GM23248 (cell line): ENCODE data around the gene CARD14. TPM values are rescaled to one million over a fixed set of nuclear protein-coding genes. Genes with fewer than 3 reads are reported as not detected.

Experiments used
- DNase-seq: peaks from one replicate; pipeline ENCODE4 v3.0.0-alpha.2; 2015
- H2AFZ ChIP-seq: fragments of 200-600 bp; sonication (generic); 2 replicates; pipeline ENCODE4 v1.6.1; 2016; ENCODE audit warnings: antibody characterized with exemption
- H3F3A ChIP-seq: fragments of 200-600 bp; sonication (generic); 2 replicates; pipeline ENCODE4 v1.6.1; 2016; ENCODE audit warnings: mild to moderate bottlenecking, antibody characterized with exemption, mixed run types; ENCODE audit not compliant: insufficient read depth
- H3K27ac ChIP-seq: fragments of 200-600 bp; sonication (generic); 2 replicates; pipeline ENCODE4 v1.5.1; 2016; ENCODE audit warnings: mild to moderate bottlenecking
- H3K27me3 ChIP-seq: fragments of 200-600 bp; sonication (generic); replicated peaks from 2 replicates; pipeline ENCODE4 v1.6.1; 2016; ENCODE audit warnings: mild to moderate bottlenecking; ENCODE audit not compliant: insufficient read depth
- H3K36me3 ChIP-seq: fragments of 200-600 bp; sonication (generic); 2 replicates; pipeline ENCODE4 v1.6.1; 2016; ENCODE audit warnings: low read depth, mild to moderate bottlenecking
- H3K4me1 ChIP-seq: fragments of 200-600 bp; sonication (generic); 2 replicates; pipeline ENCODE4 v1.6.1; 2016; ENCODE audit warnings: mild to moderate bottlenecking; ENCODE audit not compliant: insufficient read depth
- H3K4me2 ChIP-seq: fragments of 200-600 bp; sonication (generic); one replicate; pipeline ENCODE4 v1.6.1; 2016; ENCODE audit warnings: mild to moderate bottlenecking; ENCODE audit not compliant: unreplicated experiment
- H3K4me3 ChIP-seq: fragments of 200-600 bp; sonication (generic); 2 replicates; pipeline ENCODE4 v1.5.1; 2016; ENCODE audit warnings: mild to moderate bottlenecking
- H3K79me2 ChIP-seq: fragments of 200-600 bp; sonication (generic); 2 replicates; pipeline ENCODE4 v1.6.1; 2016; ENCODE audit warnings: mild to moderate bottlenecking; ENCODE audit not compliant: insufficient read depth
- H3K9ac ChIP-seq: fragments of 200-600 bp; sonication (generic); 2 replicates; pipeline ENCODE4 v1.6.1; 2016; ENCODE audit warnings: mild to moderate bottlenecking
- H3K9me2 ChIP-seq: fragments of 200-600 bp; sonication (generic); 2 replicates; pipeline ENCODE4 v1.6.1; 2016; ENCODE audit warnings: mixed run types, mild to moderate bottlenecking, moderate library complexity; ENCODE audit not compliant: insufficient read depth
- H3K9me3 ChIP-seq: fragments of 200-600 bp; sonication (generic); one replicate; pipeline ENCODE4 v1.6.1; 2017; ENCODE audit warnings: low read depth
- H4K20me1 ChIP-seq: fragments of 200-600 bp; sonication (generic); 2 replicates; pipeline ENCODE4 v1.6.0; 2016; ENCODE audit not compliant: insufficient read depth
- EZH2 ChIP-seq: fragments of 200-600 bp; sonication (generic); IDR thresholded peaks from 2 replicates; pipeline ENCODE4 v1.6.1; 2018; ENCODE audit warnings: antibody characterized with exemption, mild to moderate bottlenecking; ENCODE audit not compliant: insufficient read depth, poor library complexity, severe bottlenecking
- EZH2phosphoT487 ChIP-seq: fragments of 200-600 bp; sonication (generic); IDR thresholded peaks from 2 replicates; pipeline ENCODE4 v1.6.1; 2018; ENCODE audit warnings: antibody characterized with exemption, moderate library complexity, mild to moderate bottlenecking, low read depth; ENCODE audit not compliant: insufficient read depth
- WGBS, 2 experiments: methylation state at CpG; one replicate each; pipeline ENCODE4 v1.1.6; 2015 to 2017; ENCODE audit warnings: low lambda C conversion rate in 2 of 2, low coverage in 1 of 2; ENCODE audit errors: missing lambda C conversion rate in 2 of 2; 5-methylcytosine and 5-hydroxymethylcytosine counted together
- in situ Hi-C: fragments of 300-500 bp; cut with MboI; formaldehyde crosslinking; loops from 2 replicates; pipeline ENCODE4 v1.15.0; 2020
- polyA plus RNA-seq: library from polyadenylated mRNA; unstranded; fragments of >200 nt; fragmentation: Nextera tagmentation; extraction: Ambion mirVana; gene quantifications from 2 replicates; pipeline ENCODE4 v1.2.1, GENCODE V29; 2016
- total RNA-seq: library from RNA; depleted of rRNA; stranded (reverse); fragments of >200 nt; shearing (Covaris generic); gene quantifications from 2 replicates; pipeline ENCODE4 v1.2.3, GENCODE V29; 2014

CARD14 gene
- total and polyA plus RNA-seq, 2 experiments from 2014 or later = 0.06 TPM; not detected in 1

GRCh38 chr17:80232438-80232837 lies 62.6 kb downstream of the CARD14 start:
- H3K4me1 ChIP-seq = no peaks in the 10 kb centered on the region
- H3K27me3 ChIP-seq = no peaks in the 10 kb centered on the region
- in situ Hi-C loops = no loop called here
- no peaks in the 10 kb centered on the region for H3F3A ChIP-seq
- no peaks in the 10 kb centered on the region for H4K20me1 ChIP-seq
- no peak overlapping the region for H3K4me3 ChIP-seq
- H3K4me2 ChIP-seq = no peak overlapping the region
- H2AFZ ChIP-seq = no peak overlapping the region
- TF ChIP-seq EZH2 = no peak
- TF ChIP-seq EZH2phosphoT487 = no peak
- WGBS, 2 experiments = 79 to 93% methylated on average over 1 of the region's 1 CpG
- H3K36me3 ChIP-seq = peaks cover 18% of the 10 kb centered on the region
- no peaks in the 10 kb centered on the region for H3K9me2 ChIP-seq
- H3K27ac ChIP-seq = no peak overlapping the region
- no peaks in the 10 kb centered on the region for H3K79me2 ChIP-seq
- DNase-seq = no peak
- H3K9ac ChIP-seq = no peak overlapping the region
- peaks cover 5% of the 10 kb centered on the region for H3K9me3 ChIP-seq

GRCh38 chr17:80233202-80233601 lies 63.4 kb downstream of the CARD14 start:
- in situ Hi-C loops = no loop called here
- 78 to 93% methylated on average over 3 of the region's 3 CpGs for WGBS, 2 experiments
- H3K36me3 ChIP-seq = peaks cover 22% of the 10 kb centered on the region

GRCh38 chr17:80236911-80237310 lies 67.1 kb downstream of the CARD14 start:
- TF ChIP-seq EZH2phosphoT487 = no peak
- TF ChIP-seq EZH2 = no peak
- Histone ChIP-seq H3K4me3 (no peak overlapping the region), H3K36me3 (peaks cover 14% of the 10 kb centered on the region), H4K20me1 (no peaks in the 10 kb centered on the region), H3K4me1 (no peaks in the 10 kb centered on the region), H3K9ac (no peak overlapping the region), H3K27ac (no peak overlapping the region), H2AFZ (no peak overlapping the region), H3K9me2 (no peaks in the 10 kb centered on the region), H3K4me2 (no peak overlapping the region), H3K79me2 (no peaks in the 10 kb centered on the region), H3K27me3 (no peaks in the 10 kb centered on the region), H3F3A (no peaks in the 10 kb centered on the region), H3K9me3 (peaks cover 2% of the 10 kb centered on the region)
- DNase-seq = no peak
- in situ Hi-C loops = no loop called here
- 84 to 86% methylated on average over 17 of the region's 17 CpGs for WGBS, 2 experiments

More at GRCh38 chr17:80233202-80233601, 63.4 kb downstream of the CARD14 start:
- TF ChIP-seq EZH2 = no peak
- no peak for TF ChIP-seq EZH2phosphoT487
- Histone ChIP-seq H3K4me1 (no peaks in the 10 kb centered on the region), H3K27ac (no peak overlapping the region), H3K9ac (no peak overlapping the region), H2AFZ (no peak overlapping the region), H3F3A (no peaks in the 10 kb centered on the region), H3K79me2 (no peaks in the 10 kb centered on the region), H3K27me3 (no peaks in the 10 kb centered on the region), H3K4me3 (no peak overlapping the region), H3K9me2 (no peaks in the 10 kb centered on the region), H3K9me3 (peaks cover 5% of the 10 kb centered on the region), H3K4me2 (no peak overlapping the region), H4K20me1 (no peaks in the 10 kb centered on the region)
- no peak for DNase-seq

- no peak overlapping the region for H3K4me3 ChIP-seq
- no peak overlapping the region for H3K4me2 ChIP-seq
- H3F3A ChIP-seq = no peaks in the 10 kb centered on the region
- no peak overlapping the region for H2AFZ ChIP-seq
- no peaks in the 10 kb centered on the region for H3K9me3 ChIP-seq
- in situ Hi-C loops = no loop called here
- H3K9me2 ChIP-seq = no peaks in the 10 kb centered on the region
- TF ChIP-seq EZH2 = no peak
- no peak for TF ChIP-seq EZH2phosphoT487
- no peaks in the 10 kb centered on the region for H3K79me2 ChIP-seq
- H3K9ac ChIP-seq = no peak overlapping the region
- no peak overlapping the region for H3K27ac ChIP-seq
- H3K36me3 ChIP-seq = peaks cover 10% of the 10 kb centered on the region
- no peaks in the 10 kb centered on the region for H4K20me1 ChIP-seq
- H3K27me3 ChIP-seq = no peaks in the 10 kb centered on the region
- 96 to 97% methylated on average over 10 of the region's 10 CpGs for WGBS, 2 experiments
- no peak for DNase-seq
- H3K4me1 ChIP-seq = no peaks in the 10 kb centered on the region
Observed at GRCh38 chr17:80237386-80237785, 67.6 kb downstream of the CARD14 start.

- in situ Hi-C loops = no loop called here
- WGBS, 2 experiments = 75 to 78% methylated on average over 13 to 14 of the region's 14 CpGs
Observed at GRCh38 chr17:80242505-80242904, 72.7 kb downstream of the CARD14 start.

More at GRCh38 chr17:80242505-80242904, 72.7 kb downstream of the CARD14 start:
- no peaks in the 10 kb centered on the region for H3K9me2 ChIP-seq
- H3K79me2 ChIP-seq = no peaks in the 10 kb centered on the region
- H3K36me3 ChIP-seq = peaks cover 4% of the 10 kb centered on the region; the same call in 1 of the 2 replicates
- H3K4me1 ChIP-seq = no peaks in the 10 kb centered on the region
- H3K4me2 ChIP-seq = no peak overlapping the region
- no peak for TF ChIP-seq EZH2
- no peak for TF ChIP-seq EZH2phosphoT487
- no peak overlapping the region for H3K9ac ChIP-seq
- no peaks in the 10 kb centered on the region for H4K20me1 ChIP-seq
- no peaks in the 10 kb centered on the region for H3F3A ChIP-seq
- H3K27ac ChIP-seq = no peak overlapping the region
- H3K9me3 ChIP-seq = no peaks in the 10 kb centered on the region
- H2AFZ ChIP-seq = no peak overlapping the region
- no peak overlapping the region for H3K4me3 ChIP-seq
- no peaks in the 10 kb centered on the region for H3K27me3 ChIP-seq
- DNase-seq = no peak
